WTC11 (cell line): ENCODE data around the gene ERBB4. TPM values are rescaled to one million over a fixed set of nuclear protein-coding genes. Genes with fewer than 3 reads are reported as not detected.

Source experiments
- ATAC-seq: fragments of 200-7000 bp; cut with Tn5 transposase; 2 replicates; pipeline ENCODE4 v1.10.0; 2021; ENCODE audit warnings: mild to moderate bottlenecking, moderate library complexity
- CTCF ChIA-PET: fragments of 300-600 bp; sonication (Branson Sonifier 250); formaldehyde crosslinking; loops from one replicate; lab custom pipeline; 2021; ENCODE audit warnings: antibody characterized with exemption; lab: Charles Lee
- POLR2A ChIA-PET: fragments of 350-600 bp; sonication (Branson Sonifier 250); formaldehyde crosslinking; loops from one replicate; lab custom pipeline; 2021; ENCODE audit warnings: antibody characterized with exemption; lab: Charles Lee
- DNase-seq: peaks from one replicate; pipeline ENCODE4 v3.0.0; 2021; ENCODE audit warnings: low spot score
- H3K27ac Mint-ChIP-seq: 2 replicates; pipeline ENCODE4 v1.8.0; 2021; ENCODE audit warnings: mixed read lengths
- H3K27me3 Mint-ChIP-seq: 2 replicates; pipeline ENCODE4 v1.8.0; 2021; ENCODE audit warnings: low read depth, mild to moderate bottlenecking, moderate library complexity, mixed read lengths
- H3K36me3 Mint-ChIP-seq: 2 replicates; pipeline ENCODE4 v1.8.0; 2021; ENCODE audit warnings: mixed read lengths
- H3K4me1 Mint-ChIP-seq: 2 replicates; pipeline ENCODE4 v1.8.0; 2022; ENCODE audit warnings: mixed read lengths
- H3K4me3 Mint-ChIP-seq: 2 replicates; pipeline ENCODE4 v1.8.0; 2021; ENCODE audit warnings: mild to moderate bottlenecking, moderate library complexity, mixed read lengths
- H3K9me3 Mint-ChIP-seq: 2 replicates; pipeline ENCODE4 v1.8.0; 2021; ENCODE audit warnings: mixed read lengths
- AR ChIP-seq: fragments of 250-450 bp; sonication (Bioruptor Pico); IDR thresholded peaks from 2 replicates; pipeline ENCODE4 v1.9.0; 2021; ENCODE audit warnings: mild to moderate bottlenecking
- ATF3 ChIP-seq: sonication (generic); formaldehyde crosslinking; conservative IDR thresholded peaks from 2 replicates; pipeline ENCODE4 v1.8.1; 2022; ENCODE audit warnings: mild to moderate bottlenecking, missing genetic modification reagents
- CREB1 ChIP-seq: sonication (generic); formaldehyde crosslinking; IDR thresholded peaks from 2 replicates; pipeline ENCODE4 v1.8.0; 2023; ENCODE audit warnings: mild to moderate bottlenecking, missing genetic modification reagents
- E2F5 ChIP-seq: sonication (generic); formaldehyde crosslinking; IDR thresholded peaks from 2 replicates; pipeline ENCODE4 v1.8.1; 2022; ENCODE audit warnings: mild to moderate bottlenecking, moderate library complexity, missing genetic modification reagents
- GRHL2 ChIP-seq: fragments of 250-450 bp; sonication (Bioruptor Pico); IDR thresholded peaks from 2 replicates; pipeline ENCODE4 v1.8.0; 2022; ENCODE audit warnings: mild to moderate bottlenecking, moderate library complexity; ENCODE audit not compliant: insufficient replicate concordance, severe bottlenecking
- GTF2I ChIP-seq: fragments of 250-450 bp; sonication (Bioruptor Pico); conservative IDR thresholded peaks from 2 replicates; pipeline ENCODE4 v1.4.0; 2021; ENCODE audit warnings: mild to moderate bottlenecking
- IRF1 ChIP-seq: sonication (generic); formaldehyde crosslinking; IDR thresholded peaks from 2 replicates; pipeline ENCODE4 v1.8.0; 2023; ENCODE audit warnings: missing genetic modification reagents
- NFE2L1 ChIP-seq: sonication (generic); formaldehyde crosslinking; IDR thresholded peaks from 2 replicates; pipeline ENCODE4 v1.8.1; 2023; ENCODE audit warnings: missing genetic modification reagents
- NFYB ChIP-seq: sonication (generic); formaldehyde crosslinking; conservative IDR thresholded peaks from 2 replicates; pipeline ENCODE4 v1.8.0; 2022; ENCODE audit warnings: low read depth, missing genetic modification reagents
- NR3C1 ChIP-seq: sonication (generic); formaldehyde crosslinking; conservative IDR thresholded peaks from 2 replicates; pipeline ENCODE4 v1.8.1; 2023; ENCODE audit warnings: low read depth, mild to moderate bottlenecking, missing genetic modification reagents
- PRRX2 ChIP-seq: fragments of 250-450 bp; sonication (Bioruptor Pico); IDR thresholded peaks from 2 replicates; pipeline ENCODE4 v1.8.0; 2021; ENCODE audit warnings: mild to moderate bottlenecking
- SMAD3 ChIP-seq: sonication (generic); formaldehyde crosslinking; IDR thresholded peaks from 2 replicates; pipeline ENCODE4 v1.8.0; 2022; ENCODE audit warnings: missing genetic modification reagents, mild to moderate bottlenecking, borderline replicate concordance
- SOX15 ChIP-seq: fragments of 250-450 bp; sonication (Bioruptor Pico); IDR thresholded peaks from 2 replicates; pipeline ENCODE4 v1.9.0; 2021; ENCODE audit warnings: mild to moderate bottlenecking
- TCF7 ChIP-seq: sonication (generic); formaldehyde crosslinking; IDR thresholded peaks from 2 replicates; pipeline ENCODE4 v1.8.0; 2022; ENCODE audit warnings: mild to moderate bottlenecking, low read depth, missing genetic modification reagents, moderate library complexity
- TEAD4 ChIP-seq: sonication (generic); formaldehyde crosslinking; IDR thresholded peaks from 2 replicates; pipeline ENCODE4 v1.8.0; 2022; ENCODE audit warnings: mild to moderate bottlenecking, missing genetic modification reagents
- ZNF121 ChIP-seq: sonication (generic); formaldehyde crosslinking; IDR thresholded peaks from 2 replicates; pipeline ENCODE4 v1.8.0; 2023; ENCODE audit warnings: missing genetic modification reagents
- ZNF423 ChIP-seq: fragments of 250-450 bp; sonication (Bioruptor Pico); IDR thresholded peaks from 2 replicates; pipeline ENCODE4 v2.1.2; 2022; ENCODE audit warnings: mild to moderate bottlenecking, moderate library complexity
- ZNF532 ChIP-seq: fragments of 250-450 bp; sonication (Bioruptor Pico); IDR thresholded peaks from 2 replicates; pipeline ENCODE4 v1.9.0; 2021; ENCODE audit warnings: mild to moderate bottlenecking, borderline replicate concordance
- ZSCAN18 ChIP-seq: fragments of 250-450 bp; sonication (Bioruptor Pico); IDR thresholded peaks from 2 replicates; pipeline ENCODE4 v2.1.2; 2022; ENCODE audit warnings: mild to moderate bottlenecking, moderate library complexity
- total RNA-seq: library from RNA; stranded (reverse); gene quantifications from 3 replicates; pipeline ENCODE4 v1.2.3, GENCODE V29; 2021

ERBB4 gene
- total RNA-seq, 1 experiment from 2014 or later, result 1.6 TPM

GRCh38 chr2:212495046-212495445 lies 43.6 kb downstream of the ERBB4 start:
- DNase-seq, result no peak
- CTCF ChIA-PET, result no interaction called here
- Mint-ChIP-seq H3K27me3 (no peaks in the 10 kb centered on the region), H3K27ac (no peak overlapping the region), H3K4me1 (no peaks in the 10 kb centered on the region), H3K36me3 (no peaks in the 10 kb centered on the region), H3K4me3 (no peak overlapping the region), H3K9me3 (no peaks in the 10 kb centered on the region)
- ATAC-seq, result no peak
- POLR2A ChIA-PET, result no interaction called here
- TF ChIP-seq SMAD3 (CRISPR knock-in tag) (no peak), CREB1 (no peak), TEAD4 (CRISPR knock-in tag) (no peak), NR3C1 (CRISPR knock-in tag) (no peak)

GRCh38 chr2:212494418-212495020 lies 44.1 kb downstream of the ERBB4 start:
- no peak overlapping the region for H3K4me3 Mint-ChIP-seq
- H3K36me3 Mint-ChIP-seq, result no peaks in the 10 kb centered on the region
- no peak for TF ChIP-seq TCF7 (CRISPR knock-in tag)
- TF ChIP-seq, all 79 proteins: peak for 0
- no peak overlapping the region for H3K27ac Mint-ChIP-seq
- CTCF ChIA-PET, result no interaction called here
- H3K4me1 Mint-ChIP-seq, result no peaks in the 10 kb centered on the region
- ATAC-seq (no peak), DNase-seq (no peak)
- H3K27me3 Mint-ChIP-seq, result no peaks in the 10 kb centered on the region
- H3K9me3 Mint-ChIP-seq, result no peaks in the 10 kb centered on the region
- POLR2A ChIA-PET, result no interaction called here

GRCh38 chr2:212489719-212490346 lies 48.8 kb downstream of the ERBB4 start:
- Mint-ChIP-seq H3K9me3 (no peaks in the 10 kb centered on the region), H3K36me3 (no peaks in the 10 kb centered on the region), H3K27me3 (no peaks in the 10 kb centered on the region), H3K27ac (no peak overlapping the region), H3K4me1 (peaks cover 11% of the 10 kb centered on the region), H3K4me3 (no peak overlapping the region)
- POLR2A ChIA-PET, result no interaction called here
- CTCF ChIA-PET, result no interaction called here
- no peak for ATAC-seq
- no peak for DNase-seq
- TF ChIP-seq GTF2I (CRISPR knock-in tag) (no peak), NFYB (CRISPR knock-in tag) (no peak)

- H3K4me1 Mint-ChIP-seq, result peaks cover 15% of the 10 kb centered on the region
- DNase-seq, result no peak
- CTCF ChIA-PET, result no interaction called here
- H3K9me3 Mint-ChIP-seq, result no peaks in the 10 kb centered on the region
- H3K4me3 Mint-ChIP-seq, result no peak overlapping the region
- POLR2A ChIA-PET, result no interaction called here
- TF ChIP-seq SOX15 (CRISPR knock-in tag) (no peak), ZNF423 (no peak), ZSCAN18 (no peak), E2F5 (CRISPR knock-in tag) (no peak), NFE2L1 (no peak), AR (CRISPR knock-in tag) (no peak), IRF1 (no peak), ATF3 (no peak), PRRX2 (CRISPR knock-in tag) (no peak), GRHL2 (CRISPR knock-in tag) (no peak), ZNF121 (CRISPR knock-in tag) (no peak), ZNF532 (no peak)
- TF ChIP-seq, all 79 proteins: peak for 0
- H3K27ac Mint-ChIP-seq, result no peak overlapping the region
- H3K36me3 Mint-ChIP-seq, result no peaks in the 10 kb centered on the region
- ATAC-seq, result no peak
- no peaks in the 10 kb centered on the region for H3K27me3 Mint-ChIP-seq
Measured at GRCh38 chr2:212488611-212489010, 50.0 kb downstream of the ERBB4 start.
